ENCODE data around the gene KIAA1755.

Gene KIAA1755

GRCh38 chr20:38162149-38162548, 98.4 kb downstream of the KIAA1755 start:
- H3K9me3 ChIP-seq (ENCODE audit: control insufficient read depth, low read length): no peaks in the 10 kb centered on the region
- TF ChIP-seq CTCF (IDR thresholded peaks at IDR 0.05): no peak
- no peak overlapping the region for H3K4me2 ChIP-seq (ENCODE audit: low read length)
- H3K27me3 ChIP-seq (ENCODE audit: control insufficient read depth, insufficient read depth, low read length): no peaks in the 10 kb centered on the region
- H2AFZ ChIP-seq: no peak overlapping the region
- peaks cover 3% of the 10 kb centered on the region for H3K4me1 ChIP-seq
- no peak overlapping the region for H3K4me3 ChIP-seq (ENCODE audit: low read depth, low read length)
- no peaks in the 10 kb centered on the region for H3K79me2 ChIP-seq
- H3K27ac ChIP-seq: no peak overlapping the region
- no peak overlapping the region for H3K9ac ChIP-seq
- H3K36me3 ChIP-seq (ENCODE audit: control insufficient read depth, insufficient read depth, low read length): no peaks in the 10 kb centered on the region

- Histone ChIP-seq H3K4me1 (peaks cover 3% of the 10 kb centered on the region), H3K27ac (no peak overlapping the region)
Measured at GRCh38 chr20:38161412-38161774, 99.1 kb downstream of the KIAA1755 start.

More at GRCh38 chr20:38161412-38161774, 99.1 kb downstream of the KIAA1755 start:
- Histone ChIP-seq H3K9me3 (ENCODE audit: control insufficient read depth, low read length) (no peaks in the 10 kb centered on the region), H3K4me2 (ENCODE audit: low read length) (no peak overlapping the region), H3K36me3 (ENCODE audit: control insufficient read depth, insufficient read depth, low read length) (no peaks in the 10 kb centered on the region), H2AFZ (no peak overlapping the region), H3K27me3 (ENCODE audit: control insufficient read depth, insufficient read depth, low read length) (no peaks in the 10 kb centered on the region), H3K4me3 (ENCODE audit: low read depth, low read length) (no peak overlapping the region), H3K9ac (no peak overlapping the region), H3K79me2 (no peaks in the 10 kb centered on the region)
- TF ChIP-seq CTCF (IDR thresholded peaks at IDR 0.05): no peak
